Measurements from ENCODE around the gene SERPINB10.

- no peak for TF ChIP-seq CTCF (IDR thresholded peaks at IDR 0.05; ENCODE audit: low read depth, low read length, poor library complexity, severe bottlenecking)
- TF ChIP-seq EZH2phosphoT487 (IDR thresholded peaks at IDR 0.05; ENCODE audit: borderline replicate concordance, low read length) = no peak
Measured at GRCh38 chr18:63878925-63879324, 28.8 kb upstream of the SERPINB10 start.
